MCF 10A (cell line): ENCODE results near the gene TIMP3. TPM values are rescaled to one million over a fixed set of nuclear protein-coding genes. Genes with fewer than 3 reads are reported as not detected.
A peak's percentile ranks its signal among the peaks of the same experiment; 100 is the strongest.

ENCODE experiments used
- BruUV-seq: library from RNA; stranded (reverse); fragments of 400-500 nt; replicated peaks from 2 replicates; lab custom pipeline; 2021; lab: Mats Ljungman, UMichigan
- CTCF ChIA-PET: fragments of 300-600 bp; sonication (Branson Sonifier 250); formaldehyde crosslinking; extraction: SDS; loops from one replicate; lab custom pipeline; 2021; ENCODE audit warnings: antibody characterized with exemption, inconsistent platforms; lab: Yijun Ruan, JAX
- POLR2A ChIA-PET: fragments of 300-600, 350-650 bp; sonication (Branson Sonifier 250); formaldehyde crosslinking; extraction: SDS; loops from one replicate; lab custom pipeline; 2020; ENCODE audit warnings: antibody characterized with exemption, inconsistent platforms; lab: Yijun Ruan, JAX
- DNase-seq: peaks from one replicate; pipeline ENCODE4 v3.0.0-alpha.2; 2018; ENCODE audit not compliant: unreplicated experiment
- H3K27ac Mint-ChIP-seq: one replicate; pipeline ENCODE4 v1.8.0; 2022; ENCODE audit warnings: mild to moderate bottlenecking, low read depth, mixed read lengths; ENCODE audit not compliant: unreplicated experiment
- H3K27me3 Mint-ChIP-seq: one replicate; pipeline ENCODE4 v1.8.0; 2022; ENCODE audit warnings: mixed read lengths; ENCODE audit not compliant: insufficient read depth, unreplicated experiment
- H3K36me3 Mint-ChIP-seq: one replicate; pipeline ENCODE4 v1.8.0; 2022; ENCODE audit warnings: mild to moderate bottlenecking, moderate library complexity, mixed read lengths; ENCODE audit not compliant: insufficient read depth, unreplicated experiment
- H3K4me1 Mint-ChIP-seq: one replicate; pipeline ENCODE4 v1.8.0; 2022; ENCODE audit warnings: mixed read lengths; ENCODE audit not compliant: insufficient read depth, unreplicated experiment
- H3K4me3 Mint-ChIP-seq: one replicate; pipeline ENCODE4 v1.8.0; 2022; ENCODE audit warnings: mild to moderate bottlenecking, moderate library complexity, mixed read lengths; ENCODE audit not compliant: unreplicated experiment
- H3K9me3 Mint-ChIP-seq: one replicate; pipeline ENCODE4 v1.8.0; 2022; ENCODE audit warnings: mixed read lengths; ENCODE audit not compliant: unreplicated experiment
- CTCF ChIP-seq: fragments of 200-600 bp; IDR thresholded peaks from one replicate; pipeline ENCODE4 v1.8.0; 2022; ENCODE audit warnings: antibody characterized with exemption, mild to moderate bottlenecking; ENCODE audit not compliant: unreplicated experiment
- intact Hi-C: fragments of 100-400 bp; cut with micrococcal nuclease; formaldehyde crosslinking; loops from 2 replicates; pipeline ENCODE4 v1.14.1; 2022
- total RNA-seq: library from RNA; stranded (reverse); gene quantifications from 2 replicates; pipeline ENCODE4 v1.2.3, GENCODE V29; 2022

TIMP3 gene
- total RNA-seq, 1 experiment from 2014 or later: 50.6 TPM

- peaks cover 25% of the 10 kb centered on the region for H3K4me1 Mint-ChIP-seq
- DNase-seq: no peak
- H3K27ac Mint-ChIP-seq: no peak overlapping the region
- no peak overlapping the region for H3K4me3 Mint-ChIP-seq
- ChIA-PET CTCF (interaction anchor here (0.5 to 11.5 kb wide), 8 partner anchors 122 to 403 kb away, joined by 3 to 205 read pairs (median 6); no protein-coding TSS in a partner anchor), POLR2A (interaction anchor here (1.0 to 1.3 kb wide), 2 partner anchors 17 to 106 kb away, joined by 3 read pairs; no protein-coding TSS in a partner anchor)
- BruUV-seq: no TSS peak
- intact Hi-C loops: loop anchor here (5.0 to 10.0 kb wide), 2 partner anchors 324 to 402 kb away; no protein-coding TSS in a partner anchor
- no peaks in the 10 kb centered on the region for H3K27me3 Mint-ChIP-seq
- TF ChIP-seq CTCF: no peak
- H3K9me3 Mint-ChIP-seq: no peaks in the 10 kb centered on the region
- no peaks in the 10 kb centered on the region for H3K36me3 Mint-ChIP-seq
Measured at GRCh38 chr22:32800158-32800882, 1.2 kb upstream of the TIMP3 start.

GRCh38 chr22:32800994-32801536, 440 bp upstream of the TIMP3 start:
- Mint-ChIP-seq H3K4me3 (peak overlapping the region; percentile 80), H3K27ac (no peak overlapping the region), H3K36me3 (no peaks in the 10 kb centered on the region), H3K4me1 (peaks cover 25% of the 10 kb centered on the region), H3K27me3 (no peaks in the 10 kb centered on the region), H3K9me3 (no peaks in the 10 kb centered on the region)
- ChIA-PET POLR2A (interaction anchor here (1.0 to 1.3 kb wide), 8 partner anchors 9 to 196 kb away, joined by 3 to 5 read pairs (median 4); no protein-coding TSS in a partner anchor), CTCF (interaction anchor here (0.7 to 11.5 kb wide), 6 partner anchors 143 to 273 kb away, joined by 3 to 205 read pairs (median 8); no protein-coding TSS in a partner anchor)
- DNase-seq: no peak
- no peak for TF ChIP-seq CTCF
- intact Hi-C loops: loop anchor here (5.0 to 10.0 kb wide), 2 partner anchors 324 to 401 kb away; no protein-coding TSS in a partner anchor
- no TSS peak for BruUV-seq

- no peak for DNase-seq
- no peaks in the 10 kb centered on the region for H3K9me3 Mint-ChIP-seq
- POLR2A ChIA-PET: interaction anchor here (0.6 to 1.3 kb wide), 12 partner anchors 8 to 233 kb away, joined by 3 to 5 read pairs (median 4); no protein-coding TSS in a partner anchor
- H3K4me3 Mint-ChIP-seq: peak overlapping the region; percentile 80
- CTCF ChIA-PET: interaction anchor here (0.6 to 11.5 kb wide), 8 partner anchors 30 to 401 kb away, joined by 3 to 205 read pairs (median 4); no protein-coding TSS in a partner anchor
- TSS peak; percentile 79 for BruUV-seq
- peaks cover 25% of the 10 kb centered on the region for H3K4me1 Mint-ChIP-seq
- no peaks in the 10 kb centered on the region for H3K36me3 Mint-ChIP-seq
- no peak for TF ChIP-seq CTCF
- no peaks in the 10 kb centered on the region for H3K27me3 Mint-ChIP-seq
- H3K27ac Mint-ChIP-seq: peak overlapping the region; percentile 63
- intact Hi-C loops: loop anchor here (1.0 to 10.0 kb wide), 3 partner anchors 198 to 400 kb away; no protein-coding TSS in a partner anchor
Measured at GRCh38 chr22:32802237-32802765, 796 bp downstream of the TIMP3 start.
